H9 (cell line): ENCODE results near the gene LFNG. TPM values are rescaled to one million over a fixed set of nuclear protein-coding genes. Genes with fewer than 3 reads are reported as not detected.
"Not testable (repeated sequence)": the region's sequence is repeated elsewhere in the genome, so short reads cannot be mapped to it uniquely, and the experiment has no call there.

Experiments used
- DNase-seq: peaks from one replicate; pipeline ENCODE4 v3.0.0-alpha.2; 2017
- H2AFZ ChIP-seq: one replicate; pipeline ENCODE4 v1.6.1; 2013; ENCODE audit warnings: mild to moderate bottlenecking, low read length, control low read depth, moderate library complexity
- H2AK5ac ChIP-seq: 2 replicates; pipeline ENCODE4 v1.6.1; 2013; ENCODE audit warnings: low read length, control low read depth, mixed read lengths; ENCODE audit not compliant: insufficient read length
- H2BK120ac ChIP-seq: one replicate; pipeline ENCODE4 v1.6.1; 2013; ENCODE audit warnings: low read depth, mild to moderate bottlenecking, low read length, control low read depth, inconsistent platforms; ENCODE audit not compliant: poor library complexity, severe bottlenecking
- H2BK12ac ChIP-seq: 2 replicates; pipeline ENCODE4 v1.6.1; 2013; ENCODE audit warnings: low read length, control low read depth, mixed read lengths, low read depth; ENCODE audit not compliant: insufficient read length
- H2BK15ac ChIP-seq: 2 replicates; pipeline ENCODE4 v1.6.1; 2013; ENCODE audit warnings: low read depth, low read length, control low read depth
- H2BK20ac ChIP-seq: one replicate; pipeline ENCODE4 v1.6.1; 2013; ENCODE audit warnings: low read depth, mild to moderate bottlenecking, low read length, control low read depth, inconsistent platforms; ENCODE audit not compliant: poor library complexity, severe bottlenecking
- H2BK5ac ChIP-seq: 2 replicates; pipeline ENCODE4 v1.6.1; 2013; ENCODE audit warnings: low read length, control low read depth, mixed read lengths; ENCODE audit not compliant: insufficient read length
- H3K14ac ChIP-seq: 2 replicates; pipeline ENCODE4 v1.6.1; 2013; ENCODE audit warnings: low read length, control low read depth; ENCODE audit not compliant: insufficient read depth
- H3K18ac ChIP-seq: 2 replicates; pipeline ENCODE4 v1.6.1; 2013; ENCODE audit warnings: low read depth, mild to moderate bottlenecking, mixed read lengths, low read length, control low read depth; ENCODE audit not compliant: insufficient read length
- H3K23ac ChIP-seq: 2 replicates; pipeline ENCODE4 v1.6.1; 2013; ENCODE audit warnings: low read length, control low read depth, mixed read lengths, low read depth; ENCODE audit not compliant: insufficient read length
- H3K23me2 ChIP-seq: 2 replicates; pipeline ENCODE4 v1.6.1; 2013; ENCODE audit warnings: low read depth, mild to moderate bottlenecking, mixed read lengths, low read length, control low read depth; ENCODE audit not compliant: insufficient read length, poor library complexity, severe bottlenecking
- H3K27ac ChIP-seq: 2 replicates; pipeline ENCODE4 v1.5.1; 2013; ENCODE audit warnings: low read length, control low read depth, mixed read lengths, low read depth; ENCODE audit not compliant: insufficient read length
- H3K27me3 ChIP-seq: 2 replicates; pipeline ENCODE4 v1.6.1; 2013; ENCODE audit warnings: low read length, control low read depth, inconsistent platforms; ENCODE audit not compliant: insufficient read depth
- H3K4ac ChIP-seq: 2 replicates; pipeline ENCODE4 v1.6.1; 2013; ENCODE audit warnings: low read depth, mild to moderate bottlenecking, control low read depth, inconsistent platforms, low read length, moderate library complexity
- H3K4me1 ChIP-seq: 2 replicates; pipeline ENCODE4 v1.6.1; 2013; ENCODE audit warnings: low read length, control low read depth, inconsistent platforms; ENCODE audit not compliant: insufficient read depth
- H3K4me2 ChIP-seq: 2 replicates; pipeline ENCODE4 v1.6.1; 2013; ENCODE audit warnings: low read length, control low read depth, mixed read lengths; ENCODE audit not compliant: insufficient read length, insufficient read depth
- H3K56ac ChIP-seq: 2 replicates; pipeline ENCODE4 v1.6.1; 2013; ENCODE audit warnings: low read depth, mild to moderate bottlenecking, mixed read lengths, low read length, control low read depth; ENCODE audit not compliant: insufficient read length
- H3K79me1 ChIP-seq: 2 replicates; pipeline ENCODE4 v1.6.1; 2013; ENCODE audit warnings: low read depth, mild to moderate bottlenecking, moderate library complexity, low read length, control low read depth, inconsistent platforms; ENCODE audit not compliant: insufficient read depth, poor library complexity, severe bottlenecking
- H3K79me2 ChIP-seq: 2 replicates; pipeline ENCODE4 v1.6.1; 2013; ENCODE audit warnings: low read length, control low read depth, inconsistent platforms; ENCODE audit not compliant: insufficient read depth
- H3K9ac ChIP-seq: 2 replicates; pipeline ENCODE4 v1.6.1; 2013; ENCODE audit warnings: low read length, control low read depth, mixed read lengths; ENCODE audit not compliant: insufficient read length; ENCODE audit errors: extremely low read depth
- H3K9me3 ChIP-seq: one replicate; pipeline ENCODE4 v1.6.1; 2013; ENCODE audit warnings: low read depth, low read length, inconsistent platforms; ENCODE audit not compliant: control insufficient read depth
- H3T11ph ChIP-seq: one replicate; pipeline ENCODE4 v1.6.1; 2013; ENCODE audit warnings: mild to moderate bottlenecking, low read length, control low read depth, inconsistent platforms
- H4K20me1 ChIP-seq: one replicate; pipeline ENCODE4 v1.6.1; 2013; ENCODE audit not compliant: control insufficient read depth, insufficient read length, insufficient read depth
- H4K5ac ChIP-seq: 2 replicates; pipeline ENCODE4 v1.6.1; 2013; ENCODE audit warnings: low read depth, mild to moderate bottlenecking, mixed read lengths, low read length, control low read depth; ENCODE audit not compliant: insufficient read length
- H4K8ac ChIP-seq: replicated peaks from 2 replicates; pipeline ENCODE4 v1.6.1; 2013; ENCODE audit warnings: low read length, control low read depth, mixed read lengths, low read depth; ENCODE audit not compliant: insufficient read length
- H4K91ac ChIP-seq: 2 replicates; pipeline ENCODE4 v1.6.1; 2013; ENCODE audit warnings: low read depth, mild to moderate bottlenecking, moderate library complexity, mixed read lengths, low read length, control low read depth; ENCODE audit not compliant: insufficient read length
- H3K27ac Mint-ChIP-seq, 3 experiments: 2 replicates in 2 of 3; 3 replicates in 1 of 3; pipeline ENCODE4 v1.8.0; 2020 to 2021; ENCODE audit warnings: mixed read lengths in 3 of 3, mild to moderate bottlenecking in 1 of 3, moderate library complexity in 1 of 3
- H3K27me3 Mint-ChIP-seq: 2 replicates; pipeline ENCODE4 v1.8.0; 2021; ENCODE audit warnings: low read depth, mild to moderate bottlenecking, moderate library complexity, mixed read lengths
- H3K36me3 Mint-ChIP-seq, 3 experiments: 2 replicates in 2 of 3; 3 replicates in 1 of 3; pipeline ENCODE4 v1.8.0; 2020 to 2021; ENCODE audit warnings: low read depth in 3 of 3, mixed read lengths in 3 of 3; ENCODE audit not compliant: insufficient read depth in 1 of 3
- H3K4me1 Mint-ChIP-seq, 2 experiments: 2 replicates each; pipeline ENCODE4 v1.8.0; 2020; ENCODE audit warnings: mixed read lengths in 2 of 2
- H3K4me3 Mint-ChIP-seq, 2 experiments: 2 replicates in 1 of 2; 3 replicates in 1 of 2; pipeline ENCODE4 v1.8.0; 2020 to 2021; ENCODE audit warnings: mild to moderate bottlenecking in 2 of 2, mixed read lengths in 2 of 2, moderate library complexity in 1 of 2
- H3K9me3 Mint-ChIP-seq, 2 experiments: 2 replicates in 1 of 2; 3 replicates in 1 of 2; pipeline ENCODE4 v1.8.0; 2020; ENCODE audit warnings: mild to moderate bottlenecking in 2 of 2, mixed read lengths in 2 of 2, moderate library complexity in 1 of 2
- WGBS: extraction: QIAGEN DNeasy Blood & Tissue Kit; methylation state at CpG from one replicate; pipeline ENCODE4 v1.1.7; 2013; ENCODE audit warnings: missing lambda C conversion rate, low lambda C conversion rate, mixed read lengths; ENCODE audit not compliant: insufficient read length; ENCODE audit errors: extremely low coverage; 5-methylcytosine and 5-hydroxymethylcytosine counted together
- total RNA-seq: library from RNA; stranded (reverse); gene quantifications from 2 replicates; pipeline ENCODE4 v1.2.1, GENCODE V29; 2021

LFNG gene
- total RNA-seq, 1 experiment from 2014 or later, result 52.9 TPM

DNA sequence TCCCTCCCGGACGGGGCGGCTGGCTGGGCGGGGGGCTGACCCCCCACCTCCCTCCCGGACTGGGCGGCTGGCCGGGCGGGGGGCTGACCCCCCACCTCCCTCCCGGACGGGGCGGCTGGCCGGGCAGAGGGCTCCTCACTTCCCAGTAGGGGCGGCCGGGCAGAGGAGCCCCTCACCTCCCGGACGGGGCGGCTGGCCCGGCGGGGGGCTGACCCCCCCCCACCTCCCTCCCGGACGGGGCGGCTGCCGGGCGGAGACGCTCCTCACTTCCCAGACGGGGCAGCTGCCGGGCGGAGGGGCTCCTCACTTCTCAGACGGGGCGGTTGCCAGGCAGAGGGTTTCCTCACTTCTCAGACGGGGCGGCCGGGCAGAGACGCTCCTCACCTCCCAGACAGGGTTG is 14.6 kb downstream of the LFNG start:
- H2BK15ac ChIP-seq, H3K18ac ChIP-seq, H3K4me2 ChIP-seq, H4K91ac ChIP-seq, H3K9ac ChIP-seq, H3K4me3 Mint-ChIP-seq, DNase-seq, H3K56ac ChIP-seq, H3K9me3 ChIP-seq, H3K4me1 ChIP-seq, H3K4ac ChIP-seq, H3K4me1 Mint-ChIP-seq, H2AK5ac ChIP-seq, H4K5ac ChIP-seq, H4K20me1 ChIP-seq, H3K27me3 ChIP-seq, H3K27ac Mint-ChIP-seq, H3K23me2 ChIP-seq, H4K8ac ChIP-seq, H3K9me3 Mint-ChIP-seq, H2AFZ ChIP-seq, H3K79me1 ChIP-seq, H2BK120ac ChIP-seq, H3K79me2 ChIP-seq, H2BK12ac ChIP-seq, H3K14ac ChIP-seq, H3K27ac ChIP-seq, H3K23ac ChIP-seq, H2BK20ac ChIP-seq, H3T11ph ChIP-seq, H2BK5ac ChIP-seq, H3K27me3 Mint-ChIP-seq: not testable (repeated sequence)
- H3K36me3 Mint-ChIP-seq, result peaks cover 4 to 13% (median 10%) of the 10 kb centered on the region in 3 experiments; a peak in 5 of 7 replicates
- WGBS, result no CpG with 5 or more reads among the region's 34 CpGs

GRCh38 chr7:2535872-2536627 is 16.5 kb downstream of the LFNG start:
- H3K14ac ChIP-seq, H4K91ac ChIP-seq, H3K9me3 Mint-ChIP-seq, DNase-seq, H3K4ac ChIP-seq, H4K5ac ChIP-seq, H4K8ac ChIP-seq, H2BK120ac ChIP-seq, H2BK15ac ChIP-seq, H3K27me3 ChIP-seq, H3K23ac ChIP-seq, H2BK5ac ChIP-seq, H2AK5ac ChIP-seq, H3K27ac ChIP-seq, H3K9me3 ChIP-seq, H3K9ac ChIP-seq, H3K4me3 Mint-ChIP-seq, H3K27me3 Mint-ChIP-seq, H4K20me1 ChIP-seq, H3K27ac Mint-ChIP-seq, H3K18ac ChIP-seq, H3K79me1 ChIP-seq, H3K23me2 ChIP-seq, H2AFZ ChIP-seq, H3T11ph ChIP-seq, H3K4me1 Mint-ChIP-seq, H2BK12ac ChIP-seq, H2BK20ac ChIP-seq, H3K4me2 ChIP-seq, H3K56ac ChIP-seq, H3K79me2 ChIP-seq, H3K4me1 ChIP-seq: not testable (repeated sequence)
- WGBS, result no CpG with 5 or more reads among the region's 19 CpGs
- peaks cover 4 to 18% (median 14%) of the 10 kb centered on the region in 3 experiments; a peak in 5 of 7 replicates for H3K36me3 Mint-ChIP-seq
